HG03095 (cell line): ENCODE measurements around the gene SKA1.
"Not testable (repeated sequence)": the region's sequence is repeated elsewhere in the genome, so short reads cannot be mapped to it uniquely, and the experiment has no call there.

ENCODE experiments used
- ATAC-seq: cut with Tn5 transposase; IDR thresholded peaks from one replicate; pipeline ENCODE4 v1.9.1; 2021; ENCODE audit warnings: moderate library complexity; ENCODE audit not compliant: unreplicated experiment

SKA1 gene

GRCh38 chr18:50428531-50429206 is 53.8 kb downstream of the SKA1 start:
- ATAC-seq = no peak

GRCh38 chr18:50429207-50429948 is 54.5 kb downstream of the SKA1 start:
- no peak for ATAC-seq

- no peak for ATAC-seq
Measured at GRCh38 chr18:50432915-50433314, 58.1 kb downstream of the SKA1 start.

GRCh38 chr18:50436742-50437141 is 61.9 kb downstream of the SKA1 start:
- not testable (repeated sequence) for ATAC-seq

GRCh38 chr18:50439460-50440015 is 64.7 kb downstream of the SKA1 start:
- ATAC-seq = no peak

GRCh38 chr18:50441016-50441415 is 66.2 kb downstream of the SKA1 start:
- no peak for ATAC-seq

- no peak for ATAC-seq
Measured at GRCh38 chr18:50441501-50441900, 66.7 kb downstream of the SKA1 start.
